Epithelial cell of esophagus (primary cell): ENCODE data around the gene SDE2.
"Not testable (repeated sequence)": the region's sequence is repeated elsewhere in the genome, so short reads cannot be mapped to it uniquely, and the experiment has no call there.

Experiments
- DNase-seq: peaks from one replicate; pipeline ENCODE4 v3.0.0; 2010; ENCODE audit warnings: low read depth
- H3K4me3 ChIP-seq: 2 replicates; pipeline ENCODE4 v1.5.1; 2011; ENCODE audit warnings: mild to moderate bottlenecking, low read length, control low read depth
- CTCF ChIP-seq: IDR thresholded peaks from 2 replicates; pipeline ENCODE4 v1.5.1; 2011; ENCODE audit warnings: low read depth, mild to moderate bottlenecking, low read length, control low read depth, inconsistent platforms; ENCODE audit not compliant: insufficient read depth; ENCODE audit errors: missing control alignments

SDE2 gene

DNA sequence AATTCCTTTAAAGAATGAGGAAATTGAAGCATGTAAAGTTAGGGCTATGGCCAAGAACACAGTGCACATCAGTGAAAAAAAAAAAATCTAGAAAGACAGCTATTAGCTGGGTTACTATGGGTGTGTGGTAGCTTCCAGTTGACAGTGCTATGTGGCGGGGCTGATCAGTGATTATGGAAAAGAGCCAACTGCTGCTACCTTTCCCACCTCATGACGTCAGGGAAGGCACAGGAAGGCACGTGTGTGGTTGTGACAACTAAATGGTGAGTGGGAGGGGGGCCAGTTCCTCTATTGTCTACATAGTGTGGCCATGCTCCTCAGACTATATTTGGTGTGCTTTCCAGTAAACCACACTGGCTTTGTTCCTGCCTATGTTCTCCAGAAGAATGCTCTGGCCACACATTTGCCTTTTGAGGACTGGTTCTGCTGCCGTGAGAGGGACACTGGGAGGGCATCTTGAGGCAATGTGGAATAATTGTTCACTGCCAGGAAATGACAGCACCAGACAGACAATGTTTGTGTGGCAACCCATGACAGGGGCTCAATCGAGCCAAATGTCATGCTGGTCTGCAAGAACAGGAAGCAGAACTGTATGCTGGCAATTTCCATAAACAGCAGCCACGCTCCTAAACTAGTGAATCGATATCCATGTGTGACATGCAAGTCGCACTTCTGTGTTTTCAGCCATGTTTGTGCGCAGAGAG is 3.0 kb upstream of the SDE2 start:
- DNase-seq: no peak
- H3K4me3 ChIP-seq: no peak overlapping the region
- TF ChIP-seq CTCF: no peak

- TF ChIP-seq CTCF: no peak
- DNase-seq: no peak
- no peak overlapping the region for H3K4me3 ChIP-seq
Observed at GRCh38 chr1:226001088-226001487, 1.9 kb upstream of the SDE2 start.

DNA sequence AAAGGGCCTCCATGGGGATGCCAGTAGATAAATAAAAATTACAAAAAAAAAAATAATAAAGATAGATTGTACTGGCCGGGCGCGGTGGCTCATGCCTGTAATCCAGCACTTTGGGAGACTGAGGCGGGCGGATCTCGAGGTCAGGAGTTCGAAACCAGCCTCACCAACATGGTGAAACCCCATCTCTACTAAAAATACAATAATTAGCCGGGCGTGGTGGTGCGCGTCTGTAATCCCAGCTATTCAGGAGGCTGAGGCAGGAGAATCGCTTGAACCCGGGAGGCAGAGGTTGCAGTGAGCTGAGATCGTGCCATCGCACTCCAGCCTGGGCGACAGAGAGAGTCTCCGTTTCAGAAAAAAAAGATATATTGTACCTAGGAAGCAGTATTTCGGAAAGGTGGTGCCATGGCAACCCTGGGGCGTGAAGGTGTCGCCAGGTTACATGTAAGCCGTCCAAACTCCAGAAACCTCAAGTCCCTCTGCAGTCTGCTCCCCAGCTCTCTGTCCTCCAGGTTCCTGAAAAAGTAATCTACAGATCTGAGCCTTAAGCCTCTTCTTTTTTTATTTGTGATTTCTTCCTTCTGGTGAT is 1.4 kb upstream of the SDE2 start:
- DNase-seq, H3K4me3 ChIP-seq: not testable (repeated sequence)

- no peak for DNase-seq
- no peak for TF ChIP-seq CTCF
- H3K4me3 ChIP-seq: peak overlapping the region; percentile 41
Observed at GRCh38 chr1:225999912-226000337, 782 bp upstream of the SDE2 start.

DNA sequence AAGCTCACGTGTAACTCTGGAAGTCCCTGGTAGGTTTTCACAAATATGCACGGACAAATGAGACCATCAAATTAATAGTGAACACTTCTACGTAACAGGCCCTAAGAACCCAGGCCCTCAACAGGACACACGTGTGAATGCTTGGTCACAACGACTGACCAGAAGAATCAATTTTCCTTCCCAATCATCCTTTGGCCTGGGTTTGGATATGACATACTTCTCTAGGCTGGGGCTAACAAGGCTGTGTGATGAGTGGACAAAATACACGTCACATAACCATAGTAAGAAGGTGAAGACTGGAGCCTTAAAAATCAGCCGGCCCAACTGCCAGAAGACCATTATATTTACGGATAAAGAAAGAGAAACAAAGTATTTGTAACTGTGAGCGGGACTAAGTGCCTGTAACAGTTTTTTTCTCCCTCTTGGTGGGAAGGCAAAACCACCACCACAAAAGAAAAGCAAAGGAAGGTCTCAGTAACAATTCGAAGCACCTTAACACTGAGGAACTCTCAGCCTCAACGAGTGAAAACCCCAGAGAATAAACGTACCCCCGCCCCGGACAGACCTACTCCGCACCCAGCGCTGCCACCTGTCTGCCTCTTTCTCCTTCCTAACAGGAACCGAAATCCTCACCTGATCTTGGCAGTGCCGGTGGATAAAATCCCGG is 450 bp downstream of the SDE2 start:
- TF ChIP-seq CTCF: no peak
- peak; percentile 44 for DNase-seq
- peak overlapping the region; percentile 93 for H3K4me3 ChIP-seq

DNA sequence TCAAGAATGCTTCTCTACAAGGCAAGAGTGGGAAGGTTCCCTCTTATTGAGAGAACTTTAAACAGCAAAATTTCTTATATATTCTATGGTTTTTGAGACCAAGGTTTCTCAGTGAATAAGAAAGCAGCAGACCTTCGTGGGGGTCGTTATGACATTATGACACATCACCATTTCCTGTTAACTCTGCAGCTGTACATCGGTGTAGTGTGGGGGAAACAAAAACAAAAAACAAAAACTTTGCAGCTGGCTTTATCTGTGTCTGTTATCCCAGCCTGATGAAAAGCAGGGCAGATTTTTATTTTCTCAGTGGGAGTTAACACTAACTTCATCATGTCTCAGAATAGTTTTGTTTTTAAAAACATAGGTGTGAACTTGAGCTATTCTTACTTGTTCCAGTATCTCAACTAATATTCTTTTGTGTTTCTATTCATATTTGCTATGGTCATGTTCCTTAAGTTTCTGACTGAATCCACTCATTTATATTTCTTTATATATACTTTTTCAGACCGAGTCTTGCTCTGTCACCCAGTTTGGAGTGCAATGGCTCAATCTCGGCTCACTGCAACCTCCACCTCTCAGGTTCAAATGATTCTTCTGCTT is 2.1 kb downstream of the SDE2 start:
- DNase-seq: no peak
- H3K4me3 ChIP-seq: no peak overlapping the region
- TF ChIP-seq CTCF: no peak
